Type B pancreatic cell (in vitro differentiated cells): ENCODE results near the gene NUP43. TPM values are rescaled to one million over a fixed set of nuclear protein-coding genes. Genes with fewer than 3 reads are reported as not detected.

Source experiments
- DNase-seq: peaks from one replicate; pipeline ENCODE4 v3.0.0; 2021; ENCODE audit warnings: mixed read lengths; ENCODE audit not compliant: unreplicated experiment; ENCODE audit errors: extremely low spot score
- H3K27ac Mint-ChIP-seq: 2 replicates; pipeline ENCODE4 v1.8.0; 2021; ENCODE audit warnings: mild to moderate bottlenecking, mixed read lengths
- H3K27me3 Mint-ChIP-seq: 2 replicates; pipeline ENCODE4 v1.8.0; 2021; ENCODE audit warnings: mixed read lengths
- H3K36me3 Mint-ChIP-seq: 2 replicates; pipeline ENCODE4 v1.8.0; 2021; ENCODE audit warnings: mixed read lengths
- H3K4me1 Mint-ChIP-seq: one replicate; pipeline ENCODE4 v1.8.0; 2021; ENCODE audit warnings: mixed read lengths; ENCODE audit not compliant: unreplicated experiment
- H3K4me3 Mint-ChIP-seq: 2 replicates; pipeline ENCODE4 v1.8.0; 2021; ENCODE audit warnings: mild to moderate bottlenecking, mixed read lengths
- H3K9me3 Mint-ChIP-seq: 2 replicates; pipeline ENCODE4 v1.8.0; 2021; ENCODE audit warnings: mixed read lengths
- total RNA-seq: library from RNA; stranded (reverse); gene quantifications from 2 replicates; pipeline ENCODE4 v1.2.1, GENCODE V29; 2021; ENCODE audit warnings: low replicate concordance
- TF ChIP-seq, protein P1 (sequence below): fragments of 200-600 bp; sonication (generic); conservative IDR thresholded peaks from 2 replicates; pipeline ENCODE4 v1.5.0; 2021; ENCODE audit warnings: antibody characterized with exemption, mild to moderate bottlenecking

Gene NUP43
- total RNA-seq, 1 donor from 2014 or later: 55.8 TPM

DNA sequence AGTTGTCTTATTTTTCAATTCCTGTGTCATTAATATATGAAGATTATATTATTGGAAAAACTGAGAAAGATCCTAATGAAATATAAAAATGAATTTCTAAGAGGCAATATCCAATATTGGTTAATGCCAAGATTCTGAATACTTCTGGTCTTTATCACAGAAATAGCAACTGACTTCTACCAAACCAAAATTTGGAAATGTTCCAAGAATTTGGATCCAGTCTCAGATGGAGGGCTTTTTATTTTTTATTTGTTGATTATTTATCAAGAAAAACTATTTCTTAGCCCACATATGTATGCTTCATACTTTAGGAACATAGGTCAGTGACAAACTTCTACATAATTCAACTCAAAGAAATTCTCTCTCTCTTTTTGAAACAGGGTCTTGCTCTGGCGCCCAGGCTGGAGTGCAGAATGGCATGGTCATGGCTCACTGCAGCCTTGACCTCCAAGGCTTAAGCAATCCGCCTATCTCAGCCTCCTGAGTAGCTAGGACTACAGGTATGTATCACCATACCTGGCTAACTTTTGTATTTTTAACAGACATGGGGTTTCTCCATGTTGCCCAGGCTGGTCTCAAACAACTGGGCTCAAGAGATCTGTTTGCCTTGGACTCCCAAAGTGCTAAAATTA lies 13.1 kb downstream of the NUP43 start:
- Mint-ChIP-seq H3K27me3 (no peaks in the 10 kb centered on the region), H3K36me3 (peaks cover 3% of the 10 kb centered on the region), H3K9me3 (no peaks in the 10 kb centered on the region)

DNA sequence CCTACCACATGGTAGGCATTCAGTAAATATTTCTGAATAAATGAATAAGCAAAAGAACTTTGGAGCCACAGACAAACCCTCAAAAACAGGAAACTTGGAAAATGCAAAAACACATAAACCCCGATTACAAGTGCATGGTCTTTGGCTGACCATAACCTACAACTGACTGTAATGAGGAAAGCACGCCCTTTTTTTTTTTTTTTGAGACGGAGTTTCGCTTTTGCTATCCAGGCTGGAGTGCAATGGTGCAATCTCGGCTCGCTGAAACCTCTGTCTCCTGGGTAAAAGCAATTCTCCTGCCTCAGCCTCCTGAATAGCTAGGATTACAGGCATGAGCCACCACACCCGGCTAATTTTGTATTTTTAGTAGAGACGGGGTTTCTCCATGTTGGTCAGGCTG lies 16.5 kb downstream of the NUP43 start:
- H3K27ac Mint-ChIP-seq: no peak overlapping the region
- H3K9me3 Mint-ChIP-seq: no peaks in the 10 kb centered on the region
- H3K36me3 Mint-ChIP-seq: no peaks in the 10 kb centered on the region
- TF ChIP-seq, protein P1, sequence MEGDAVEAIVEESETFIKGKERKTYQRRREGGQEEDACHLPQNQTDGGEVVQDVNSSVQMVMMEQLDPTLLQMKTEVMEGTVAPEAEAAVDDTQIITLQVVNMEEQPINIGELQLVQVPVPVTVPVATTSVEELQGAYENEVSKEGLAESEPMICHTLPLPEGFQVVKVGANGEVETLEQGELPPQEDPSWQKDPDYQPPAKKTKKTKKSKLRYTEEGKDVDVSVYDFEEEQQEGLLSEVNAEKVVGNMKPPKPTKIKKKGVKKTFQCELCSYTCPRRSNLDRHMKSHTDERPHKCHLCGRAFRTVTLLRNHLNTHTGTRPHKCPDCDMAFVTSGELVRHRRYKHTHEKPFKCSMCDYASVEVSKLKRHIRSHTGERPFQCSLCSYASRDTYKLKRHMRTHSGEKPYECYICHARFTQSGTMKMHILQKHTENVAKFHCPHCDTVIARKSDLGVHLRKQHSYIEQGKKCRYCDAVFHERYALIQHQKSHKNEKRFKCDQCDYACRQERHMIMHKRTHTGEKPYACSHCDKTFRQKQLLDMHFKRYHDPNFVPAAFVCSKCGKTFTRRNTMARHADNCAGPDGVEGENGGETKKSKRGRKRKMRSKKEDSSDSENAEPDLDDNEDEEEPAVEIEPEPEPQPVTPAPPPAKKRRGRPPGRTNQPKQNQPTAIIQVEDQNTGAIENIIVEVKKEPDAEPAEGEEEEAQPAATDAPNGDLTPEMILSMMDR: no peak
- no peaks in the 10 kb centered on the region for H3K27me3 Mint-ChIP-seq
- no peak overlapping the region for H3K4me3 Mint-ChIP-seq
- no peak for DNase-seq
- no peaks in the 10 kb centered on the region for H3K4me1 Mint-ChIP-seq

More for the DNA sequence above, 13.1 kb downstream of the NUP43 start:
- no peak for DNase-seq
- Mint-ChIP-seq H3K4me1 (no peaks in the 10 kb centered on the region), H3K4me3 (no peak overlapping the region), H3K27ac (no peak overlapping the region)
- TF ChIP-seq, protein P1: no peak

DNA sequence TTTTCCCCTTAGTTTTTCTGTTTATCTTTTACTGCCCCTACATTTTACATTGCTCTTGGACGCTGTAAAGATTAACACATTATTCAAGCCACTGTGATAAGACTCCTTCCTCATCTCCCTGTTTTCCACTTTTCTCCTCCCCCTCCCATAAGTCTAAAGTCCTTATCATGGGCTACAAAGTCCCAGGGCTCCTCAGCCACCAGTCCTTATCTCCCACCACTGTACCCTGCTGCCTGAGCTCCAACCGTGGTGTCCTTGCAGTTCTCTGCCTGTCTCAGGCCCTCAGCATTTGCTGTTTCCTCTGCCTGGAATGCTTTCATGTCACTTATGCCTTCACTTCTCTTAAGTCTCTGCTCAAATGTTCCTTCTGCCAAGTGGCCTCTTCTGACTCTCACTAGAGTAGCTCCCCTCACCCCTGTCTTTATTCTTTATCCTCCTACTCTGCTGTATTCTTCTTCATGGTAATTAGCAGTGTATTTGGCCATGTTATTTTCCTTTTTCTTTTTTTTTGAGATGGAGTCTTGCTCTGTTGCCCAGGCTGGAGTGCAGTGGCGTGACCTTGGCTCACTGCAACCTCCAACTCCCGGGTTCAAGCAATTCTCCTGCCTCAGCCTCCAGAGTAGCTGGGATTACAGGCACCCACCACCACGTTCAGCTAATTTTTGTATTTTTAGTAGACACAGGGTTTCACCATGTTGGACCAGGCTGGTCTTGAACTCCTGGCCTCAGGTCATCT lies 17.7 kb downstream of the NUP43 start:
- TF ChIP-seq, protein P1: no peak
- Mint-ChIP-seq H3K4me3 (no peak overlapping the region), H3K36me3 (peaks cover 4% of the 10 kb centered on the region), H3K27ac (no peak overlapping the region), H3K4me1 (peaks cover 4% of the 10 kb centered on the region), H3K27me3 (no peaks in the 10 kb centered on the region), H3K9me3 (no peaks in the 10 kb centered on the region)
- DNase-seq: peak; percentile 22

DNA sequence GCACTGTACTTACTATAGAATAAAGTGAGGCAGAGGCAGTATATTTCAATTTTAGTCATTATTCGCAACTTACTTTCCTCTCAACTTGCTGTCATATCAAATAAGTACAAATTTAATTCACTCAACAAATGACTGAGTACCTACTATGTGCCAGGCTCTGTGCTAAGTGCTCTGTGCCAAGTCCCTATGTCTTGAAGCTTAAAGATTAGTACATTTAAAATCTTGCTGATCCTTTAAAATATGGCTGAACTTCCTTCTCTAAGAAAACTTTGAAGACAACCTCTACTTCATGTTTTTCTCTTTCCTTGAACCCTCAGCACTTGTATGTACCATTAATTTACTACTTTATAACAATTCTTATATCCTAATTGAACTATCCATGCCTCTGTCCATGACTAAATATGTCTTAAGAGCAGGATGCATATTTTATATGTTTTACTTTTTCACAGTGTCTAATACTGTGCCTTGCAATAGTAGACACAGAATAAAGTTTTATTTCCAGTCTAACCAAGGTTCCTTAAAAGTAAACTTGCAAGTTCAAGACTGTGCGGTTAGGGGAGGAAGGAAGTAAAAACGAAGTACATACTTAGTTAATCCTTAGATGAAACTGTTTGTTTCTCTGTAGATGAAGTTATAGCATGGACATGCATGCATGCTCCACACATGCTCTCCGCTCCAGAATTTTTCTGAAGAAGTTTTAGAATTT lies 18.4 kb downstream of the NUP43 start:
- H3K4me1 Mint-ChIP-seq: peaks cover 4% of the 10 kb centered on the region
- no peak overlapping the region for H3K27ac Mint-ChIP-seq
- no peaks in the 10 kb centered on the region for H3K27me3 Mint-ChIP-seq
- TF ChIP-seq, protein P1: no peak
- no peak overlapping the region for H3K4me3 Mint-ChIP-seq
- H3K9me3 Mint-ChIP-seq: no peaks in the 10 kb centered on the region
- peaks cover 4% of the 10 kb centered on the region for H3K36me3 Mint-ChIP-seq
- DNase-seq: no peak

DNA sequence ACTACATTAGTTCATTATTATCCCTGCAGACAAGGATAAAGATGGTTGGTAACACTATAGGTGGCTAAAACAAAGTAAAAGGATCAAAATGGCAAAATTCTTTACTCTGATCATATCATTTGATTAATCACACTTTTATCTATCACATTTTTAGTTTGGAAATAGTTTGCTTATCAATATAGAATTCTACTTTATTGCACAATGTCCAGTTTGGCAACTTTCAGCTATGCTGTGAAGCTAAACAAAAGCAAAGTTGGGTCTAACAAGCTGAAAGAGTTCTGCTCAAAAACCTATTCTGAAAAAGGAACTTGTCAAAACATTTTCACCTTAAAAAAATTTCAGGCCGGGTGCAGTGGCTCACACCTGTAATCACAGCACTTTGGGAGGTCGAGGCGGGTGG lies 20.5 kb downstream of the NUP43 start:
- Mint-ChIP-seq H3K27ac (no peak overlapping the region), H3K27me3 (no peaks in the 10 kb centered on the region)

More for the DNA sequence above, 20.5 kb downstream of the NUP43 start:
- DNase-seq: no peak
- H3K9me3 Mint-ChIP-seq: no peaks in the 10 kb centered on the region
- TF ChIP-seq, protein P1: no peak
- H3K36me3 Mint-ChIP-seq: peaks cover 4% of the 10 kb centered on the region
- no peak overlapping the region for H3K4me3 Mint-ChIP-seq
- H3K4me1 Mint-ChIP-seq: peaks cover 4% of the 10 kb centered on the region
